B cell (primary cell): ENCODE data around the gene PSAT1.

Experiments
- CTCF ChIP-seq: fragments of 200-600 bp; IDR thresholded peaks from one replicate; pipeline ENCODE4 v1.8.0; 2022; ENCODE audit warnings: antibody characterized with exemption, mild to moderate bottlenecking
- EZH2 ChIP-seq: IDR thresholded peaks from 2 replicates; pipeline ENCODE4 v1.6.1; 2012; ENCODE audit warnings: borderline replicate concordance, low read depth, mild to moderate bottlenecking, moderate library complexity, low read length; ENCODE audit not compliant: insufficient read depth, poor library complexity, severe bottlenecking

- TF ChIP-seq CTCF (no peak), EZH2 (no peak)
Observed at GRCh38 chr9:78272307-78272706, 24.6 kb upstream of the PSAT1 start.
